Measurements from ENCODE around the gene FOXN4.

- TF ChIP-seq POLR2AphosphoS5 (IDR thresholded peaks at IDR 0.05) (no peak), CTCF (IDR thresholded peaks at IDR 0.05; ENCODE audit: poor library complexity, severe bottlenecking) (no peak), REST (IDR thresholded peaks at IDR 0.05; ENCODE audit: borderline replicate concordance) (no peak), EZH2 (IDR thresholded peaks at IDR 0.05; ENCODE audit: borderline replicate concordance, insufficient read depth, low read length, poor library complexity, severe bottlenecking) (no peak)
Observed at GRCh38 chr12:109345428-109345827, 36.3 kb upstream of the FOXN4 start.

Measured in neural cell (in vitro differentiated cells).